HepG2 (cell line): ENCODE results near the gene TMEM238. TPM values are rescaled to one million over a fixed set of nuclear protein-coding genes. Genes with fewer than 3 reads are reported as not detected.

ENCODE experiments used
- HNF1A ChIP-seq, 2 experiments: sonication (generic) in 1 of 2; formaldehyde crosslinking in 1 of 2; IDR thresholded peaks; 2 replicates each; pipeline versions ENCODE4 v1.4.0 to v1.6.1; 2016 to 2020; ENCODE audit warnings: borderline replicate concordance in 1 of 2, low read depth in 1 of 2, mild to moderate bottlenecking in 1 of 2, missing genetic modification reagents in 1 of 2
- KLF15 ChIP-seq: sonication (generic); formaldehyde crosslinking; IDR thresholded peaks from 2 replicates; pipeline ENCODE4 v1.8.1; 2023; ENCODE audit warnings: borderline replicate concordance, mild to moderate bottlenecking, inconsistent platforms, missing genetic modification reagents, mixed read lengths
- MEIS2 ChIP-seq: sonication (generic); formaldehyde crosslinking; IDR thresholded peaks from 2 replicates; pipeline ENCODE4 v1.9.0; 2021; ENCODE audit warnings: mild to moderate bottlenecking, missing genetic modification reagents
- MTA1 ChIP-seq: sonication (generic); formaldehyde crosslinking; IDR thresholded peaks from 2 replicates; pipeline ENCODE4 v1.4.0; 2020; ENCODE audit warnings: missing genetic modification reagents, mild to moderate bottlenecking, borderline replicate concordance
- RAD21 ChIP-seq: fragments of 450-650 bp; formaldehyde crosslinking; IDR thresholded peaks from 2 replicates; pipeline ENCODE4 v1.5.0; 2020; ENCODE audit warnings: mild to moderate bottlenecking
- SOX5 ChIP-seq: IDR thresholded peaks from 2 replicates; pipeline ENCODE4 v1.6.1; 2016; ENCODE audit warnings: borderline replicate concordance
- ZBTB10 ChIP-seq: sonication (generic); formaldehyde crosslinking; IDR thresholded peaks from 2 replicates; pipeline ENCODE4 v1.4.0; 2020; ENCODE audit warnings: missing genetic modification reagents, borderline replicate concordance
- ZFP82 ChIP-seq: sonication (generic); formaldehyde crosslinking; IDR thresholded peaks from 2 replicates; pipeline ENCODE4 v1.5.1; 2020; ENCODE audit warnings: mild to moderate bottlenecking, missing genetic modification reagents, borderline replicate concordance
- ZKSCAN5 ChIP-seq: sonication (generic); formaldehyde crosslinking; IDR thresholded peaks from 2 replicates; pipeline ENCODE4 v1.5.1; 2020; ENCODE audit warnings: mild to moderate bottlenecking, missing genetic modification reagents
- ZNF160 ChIP-seq: sonication (generic); formaldehyde crosslinking; IDR thresholded peaks from 2 replicates; pipeline ENCODE4 v1.8.0; 2022; ENCODE audit warnings: mild to moderate bottlenecking, inconsistent platforms, missing genetic modification reagents
- ZNF18 ChIP-seq: sonication (generic); formaldehyde crosslinking; IDR thresholded peaks from 2 replicates; pipeline ENCODE4 v1.8.0; 2022; ENCODE audit warnings: mild to moderate bottlenecking, missing genetic modification reagents; ENCODE audit not compliant: insufficient replicate concordance
- ZNF280D ChIP-seq: sonication (generic); formaldehyde crosslinking; IDR thresholded peaks from 2 replicates; pipeline ENCODE4 v1.5.1; 2020; ENCODE audit warnings: mild to moderate bottlenecking, missing genetic modification reagents
- polyA plus RNA-seq, 8 experiments: library from polyadenylated mRNA; depleted of rRNA in 3 of 8; stranded (reverse) in 7 of 8; unstranded in 1 of 8; fragments of >200 nt; fragmentation: Illumina TruSeq in 4 of 8; extraction: Trizol in 4 of 8; gene quantifications; 2 replicates each; pipeline versions ENCODE4 v1.2.1 to v1.2.3, GENCODE V29; 2011 to 2016; ENCODE audit warnings: low read depth in 4 of 8, missing spikeins in 1 of 8, mixed read lengths in 1 of 8; ENCODE audit not compliant: insufficient read depth in 1 of 8
- total RNA-seq, 5 experiments: library from RNA; depleted of rRNA; stranded (reverse); fragments of >200 nt; fragmentation: Illumina TruSeq; extraction: Trizol; gene quantifications; 2 replicates each; pipeline ENCODE4 v1.2.3, GENCODE V29; 2016; ENCODE audit warnings: low read depth in 1 of 5

TMEM238 gene
- total and polyA plus RNA-seq, 2 of the 13 experiments (the other 11 are each of a cell fraction or from before 2014, with no cell fraction given), result not detected

GRCh38 chr19:55407800-55408532 is 23.9 kb upstream of the TMEM238 start (continued):
- TF ChIP-seq KLF15 (CRISPR knock-in tag) (no peak; the same call in 1 of the 2 replicates), ZFP82 (no peak), SOX5 (CRISPR knock-in tag) (0 out of 2 replicates have a peak, but pooled peaks have one; percentile 35), MTA1 (CRISPR knock-in tag) (no peak; the same call in 1 of the 2 replicates), ZNF18 (CRISPR knock-in tag) (peak; percentile 44), MEIS2 (CRISPR knock-in tag) (peak; percentile 45; the same call in 1 of the 2 replicates), ZNF160 (CRISPR knock-in tag) (no peak), ZKSCAN5 (no peak), ZBTB10 (CRISPR knock-in tag) (no peak), RAD21 (CRISPR knock-in tag) (0 out of 2 replicates have a peak, but pooled peaks have one; percentile 1), ZNF280D (CRISPR knock-in tag) (0 out of 2 replicates have a peak, but pooled peaks have one; percentile 31), HNF1A (IDR thresholded peaks at IDR 0.05; ENCODE audit: low read depth) (no peak), HNF1A (CRISPR knock-in tag; IDR thresholded peaks at IDR 0.05; ENCODE audit: borderline replicate concordance) (peak; percentile 65)
